Neural cell (in vitro differentiated cells): ENCODE results near the gene NDST1.

Experiments used
- EZH2 ChIP-seq: fragments of 200-600, 300-800 bp; shearing (Covaris generic), sonication (generic); IDR thresholded peaks from 2 replicates; pipeline ENCODE4 v1.6.1; 2014; ENCODE audit warnings: antibody characterized with exemption, low read length, borderline replicate concordance, mild to moderate bottlenecking; ENCODE audit not compliant: insufficient read depth, poor library complexity, severe bottlenecking
- MXI1 ChIP-seq: fragments of 450-650 bp; conservative IDR thresholded peaks from 2 replicates; pipeline ENCODE4 v1.6.1; 2014; ENCODE audit warnings: antibody characterized with exemption, mild to moderate bottlenecking; ENCODE audit not compliant: poor library complexity, severe bottlenecking
- TF ChIP-seq, protein P1 (sequence below): fragments of 450-650 bp; IDR thresholded peaks from 2 replicates; pipeline ENCODE4 v1.5.1; 2014; ENCODE audit warnings: antibody characterized with exemption, mild to moderate bottlenecking, moderate library complexity; ENCODE audit not compliant: poor library complexity, severe bottlenecking

DNA sequence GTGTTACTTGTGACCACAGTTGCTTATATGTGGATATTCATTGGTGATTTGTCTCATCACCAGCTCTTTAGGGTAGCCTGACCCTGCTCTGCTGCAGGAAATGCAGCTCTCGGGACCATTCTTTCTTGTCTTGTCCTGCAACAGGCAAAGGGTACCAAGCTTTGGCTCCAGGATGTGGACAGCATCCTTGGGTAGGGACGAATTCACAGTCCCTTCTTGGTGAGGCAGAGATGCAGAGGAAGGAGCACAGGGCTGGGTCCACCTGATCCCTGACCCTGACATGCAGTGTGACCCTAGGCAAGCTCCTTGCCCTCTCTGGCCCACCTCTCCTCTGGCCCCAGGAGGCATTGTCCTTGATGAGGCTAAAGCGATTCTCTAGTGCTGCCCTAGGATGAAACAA lies 95.6 kb downstream of the NDST1 start:
- TF ChIP-seq EZH2 (no peak), MXI1 (no peak)
- TF ChIP-seq, protein P1, sequence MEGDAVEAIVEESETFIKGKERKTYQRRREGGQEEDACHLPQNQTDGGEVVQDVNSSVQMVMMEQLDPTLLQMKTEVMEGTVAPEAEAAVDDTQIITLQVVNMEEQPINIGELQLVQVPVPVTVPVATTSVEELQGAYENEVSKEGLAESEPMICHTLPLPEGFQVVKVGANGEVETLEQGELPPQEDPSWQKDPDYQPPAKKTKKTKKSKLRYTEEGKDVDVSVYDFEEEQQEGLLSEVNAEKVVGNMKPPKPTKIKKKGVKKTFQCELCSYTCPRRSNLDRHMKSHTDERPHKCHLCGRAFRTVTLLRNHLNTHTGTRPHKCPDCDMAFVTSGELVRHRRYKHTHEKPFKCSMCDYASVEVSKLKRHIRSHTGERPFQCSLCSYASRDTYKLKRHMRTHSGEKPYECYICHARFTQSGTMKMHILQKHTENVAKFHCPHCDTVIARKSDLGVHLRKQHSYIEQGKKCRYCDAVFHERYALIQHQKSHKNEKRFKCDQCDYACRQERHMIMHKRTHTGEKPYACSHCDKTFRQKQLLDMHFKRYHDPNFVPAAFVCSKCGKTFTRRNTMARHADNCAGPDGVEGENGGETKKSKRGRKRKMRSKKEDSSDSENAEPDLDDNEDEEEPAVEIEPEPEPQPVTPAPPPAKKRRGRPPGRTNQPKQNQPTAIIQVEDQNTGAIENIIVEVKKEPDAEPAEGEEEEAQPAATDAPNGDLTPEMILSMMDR: no peak
